ENCODE results near the gene SLC15A3.
A peak's percentile ranks its signal among the peaks of the same experiment; 100 is the strongest.

The SLC15A3 gene

DNA sequence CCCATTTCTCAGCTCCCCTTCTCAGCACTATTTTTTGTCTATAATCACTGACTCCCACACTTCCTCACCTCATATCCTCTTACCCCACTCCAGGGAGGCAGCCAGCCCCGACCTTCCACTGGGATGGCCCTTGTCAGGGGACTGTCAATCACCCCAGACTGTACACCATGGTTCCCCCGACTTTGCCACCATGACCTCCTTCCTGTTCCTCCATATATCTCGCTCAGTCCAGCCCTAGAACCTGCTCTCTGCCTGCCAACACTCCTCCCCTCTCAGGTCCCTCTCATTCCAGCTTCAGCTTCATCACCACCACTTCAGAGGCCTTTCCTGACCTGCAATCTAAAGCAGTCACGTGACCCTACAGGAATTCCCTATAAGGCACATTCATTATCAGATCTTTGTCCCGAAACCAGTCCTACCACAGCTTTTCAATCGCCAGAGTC is 62.1 kb downstream of the SLC15A3 start:
- DNase-seq (ENCODE audit: low spot score) = no peak

- peak; percentile 58 for DNase-seq (ENCODE audit: low spot score)
Observed at GRCh38 chr11:60887556-60887955, 64.4 kb downstream of the SLC15A3 start.

Data from AG08396 (cell line).